Left cardiac atrium (tissue), 4 donors: Measurements from ENCODE around the gene SNAPC2. TPM values are rescaled to one million over a fixed set of nuclear protein-coding genes. Genes with fewer than 3 reads are reported as not detected.
A peak's percentile ranks its signal among the peaks of the same experiment; 100 is the strongest.
"Not testable (repeated sequence)": the region's sequence is repeated elsewhere in the genome, so short reads cannot be mapped to it uniquely, and the experiment has no call there.

ENCODE experiments used
- ATAC-seq, 2 donors: fragments of 200-7000 bp; cut with Tn5 transposase; one replicate each; pipeline ENCODE4 v1.9.1; 2020; ENCODE audit warnings: mild to moderate bottlenecking in 2 of 2, moderate library complexity in 2 of 2
- DNase-seq: peaks from one replicate; pipeline ENCODE4 v3.0.0-alpha.2; 2020
- intact Hi-C, 2 donors: fragments of 100-400 bp; cut with DNase I; formaldehyde crosslinking; loops; one replicate each; pipeline versions ENCODE4 v1.14.1 to v1.15.1; 2022 to 2023
- total RNA-seq, 2 donors: library from RNA; stranded (reverse); fragmentation: NEBNext Ultra II Directional; extraction: Animal tissue kit (Norgen Biotek cat#: 25700); gene quantifications; one replicate each; pipeline ENCODE4 v1.2.1, GENCODE V29; 2021
- donor health status: DM: no; HTN: yes; CAD: no.
- donor health status: DM: no; HTN: yes; CAD: no; lungs with severe emphysema.
- donor health status: DM: yes; HTN: yes; CAD: no.
- donor health status: Dilated cardiomyopathy.

The SNAPC2 gene
- total RNA-seq, 2 donors from 2014 or later, result 9.6 to 13.9 TPM

GRCh38 chr19:7953576-7953975 lies 33.4 kb downstream of the SNAPC2 start:
- intact Hi-C loops, result loop anchor here in 1 of 2 donors (10.0 kb wide), 1 partner anchor 201 kb away; no protein-coding TSS in a partner anchor
- ATAC-seq, result no peak
- no peak for DNase-seq

- ATAC-seq, result no peak
- intact Hi-C loops, result loop anchor here in 1 of 2 donors (10.0 kb wide), 1 partner anchor 199 kb away; no protein-coding TSS in a partner anchor
- DNase-seq, result no peak
Observed at GRCh38 chr19:7955696-7956095, 35.6 kb downstream of the SNAPC2 start.

GRCh38 chr19:7959211-7959610 lies 39.1 kb downstream of the SNAPC2 start:
- intact Hi-C loops, result loop anchor here in 1 of 2 donors (10.0 kb wide), 1 partner anchor 196 kb away; no protein-coding TSS in a partner anchor
- ATAC-seq (no peak), DNase-seq (no peak)

- intact Hi-C loops, DNase-seq, ATAC-seq: not testable (repeated sequence)
Observed at GRCh38 chr19:7961082-7961481, 40.9 kb downstream of the SNAPC2 start.

GRCh38 chr19:7961920-7962626 lies 41.9 kb downstream of the SNAPC2 start:
- DNase-seq (no peak), ATAC-seq (no peak)
- intact Hi-C loops, result no loop called here

GRCh38 chr19:7962644-7963268 lies 42.6 kb downstream of the SNAPC2 start:
- intact Hi-C loops, result no loop called here
- DNase-seq, result no peak
- ATAC-seq, result no peak

- peak; percentile 49 for DNase-seq
Observed at GRCh38 chr19:7963566-7963965, 43.4 kb downstream of the SNAPC2 start.

GRCh38 chr19:7965259-7965841 lies 45.2 kb downstream of the SNAPC2 start:
- DNase-seq, result no peak
- no peak for ATAC-seq
- intact Hi-C loops, result no loop called here

More at GRCh38 chr19:7963566-7963965, 43.4 kb downstream of the SNAPC2 start:
- ATAC-seq, result peak in 1 of 2 donors; percentile 10
- intact Hi-C loops, result no loop called here

GRCh38 chr19:7965921-7966665 lies 46.0 kb downstream of the SNAPC2 start:
- no peak for ATAC-seq
- intact Hi-C loops, result no loop called here

GRCh38 chr19:7968008-7968795 lies 48.1 kb downstream of the SNAPC2 start:
- intact Hi-C loops, result no loop called here
- ATAC-seq (no peak), DNase-seq (no peak)

More at GRCh38 chr19:7965921-7966665, 46.0 kb downstream of the SNAPC2 start:
- no peak for DNase-seq

- ATAC-seq (no peak), DNase-seq (no peak)
- intact Hi-C loops, result no loop called here
Observed at GRCh38 chr19:7968796-7969554, 48.8 kb downstream of the SNAPC2 start.

GRCh38 chr19:7969555-7969939 lies 49.4 kb downstream of the SNAPC2 start:
- DNase-seq (no peak), ATAC-seq (no peak)
- intact Hi-C loops, result no loop called here

- intact Hi-C loops, result loop anchor here in 1 of 2 donors (10.0 kb wide), 1 partner anchor 284 kb away; no protein-coding TSS in a partner anchor
- no peak for DNase-seq
- ATAC-seq, result no peak
Observed at GRCh38 chr19:7970716-7971448, 50.7 kb downstream of the SNAPC2 start.

GRCh38 chr19:7971553-7972520 lies 51.7 kb downstream of the SNAPC2 start:
- intact Hi-C loops, result loop anchor here (2.0 to 10.0 kb wide), 2 partner anchors 281 to 283 kb away; no protein-coding TSS in a partner anchor
- DNase-seq (no peak), ATAC-seq (peak; percentile 8 to 28)
